Measurements from ENCODE around the gene RNF103. TPM values are rescaled to one million over a fixed set of nuclear protein-coding genes. Genes with fewer than 3 reads are reported as not detected.

RNF103 gene
- polyA plus RNA-seq, 3 donors, result 1.0 to 31.9 (median 2.2) TPM

- Mint-ChIP-seq H3K4me1 (no peaks in the 10 kb centered on the region), H3K9me3 (peaks cover 0 to 5% (median 2%) of the 10 kb centered on the region in 7 donors), H3K27ac (no peak overlapping the region), H3K36me3 (no peaks in the 10 kb centered on the region), H3K27me3 (ENCODE audit: low read depth in 3 of 3) (peaks cover 0 to 3% (median 0%) of the 10 kb centered on the region in 3 donors), H3K4me3 (no peak overlapping the region)
- no peaks in the 10 kb centered on the region for H4K20me1 ChIP-seq (ENCODE audit: insufficient read depth, low read length)
- no peaks in the 10 kb centered on the region for H3K27me3 ChIP-seq (ENCODE audit: control insufficient read depth in 2 of 2, insufficient read depth in 2 of 2, low read length in 2 of 2)
- H2AFZ ChIP-seq (ENCODE audit: insufficient read depth, low read depth, low read length, poor library complexity, severe bottlenecking), result no peak overlapping the region
- H3K36me3 ChIP-seq (replicated peaks in 1 of 2; ENCODE audit: control insufficient read depth in 1 of 2, insufficient read depth in 2 of 2, low read length in 2 of 2), result no peaks in the 10 kb centered on the region
- H3K27ac ChIP-seq (ENCODE audit: low read depth in 1 of 2, low read length in 2 of 2), result no peak overlapping the region
- intact Hi-C loops (cut with micrococcal nuclease), result no loop called here
- WGBS (ENCODE audit: insufficient coverage), result 100% methylated on average over 1 of the region's 1 CpG
- no peak overlapping the region for H3K4me3 ChIP-seq (replicated peaks in 1 of 3; ENCODE audit: low read depth in 2 of 3, low read length in 3 of 3)
- H3K4me1 ChIP-seq (ENCODE audit: control insufficient read depth in 1 of 2, insufficient read depth in 2 of 2, low read length in 2 of 2), result no peaks in the 10 kb centered on the region
- DNase-seq, result no peak
- no peaks in the 10 kb centered on the region for H3K79me2 ChIP-seq (ENCODE audit: insufficient read depth, low read length)
- no peaks in the 10 kb centered on the region for H3K9me3 ChIP-seq (replicated peaks in 1 of 2; ENCODE audit: control insufficient read depth in 1 of 2, insufficient read depth in 1 of 2, low read length in 2 of 2)
- no peak overlapping the region for H3K9ac ChIP-seq (ENCODE audit: insufficient read depth, low read length, poor library complexity, severe bottlenecking)
- TF ChIP-seq, protein P1, sequence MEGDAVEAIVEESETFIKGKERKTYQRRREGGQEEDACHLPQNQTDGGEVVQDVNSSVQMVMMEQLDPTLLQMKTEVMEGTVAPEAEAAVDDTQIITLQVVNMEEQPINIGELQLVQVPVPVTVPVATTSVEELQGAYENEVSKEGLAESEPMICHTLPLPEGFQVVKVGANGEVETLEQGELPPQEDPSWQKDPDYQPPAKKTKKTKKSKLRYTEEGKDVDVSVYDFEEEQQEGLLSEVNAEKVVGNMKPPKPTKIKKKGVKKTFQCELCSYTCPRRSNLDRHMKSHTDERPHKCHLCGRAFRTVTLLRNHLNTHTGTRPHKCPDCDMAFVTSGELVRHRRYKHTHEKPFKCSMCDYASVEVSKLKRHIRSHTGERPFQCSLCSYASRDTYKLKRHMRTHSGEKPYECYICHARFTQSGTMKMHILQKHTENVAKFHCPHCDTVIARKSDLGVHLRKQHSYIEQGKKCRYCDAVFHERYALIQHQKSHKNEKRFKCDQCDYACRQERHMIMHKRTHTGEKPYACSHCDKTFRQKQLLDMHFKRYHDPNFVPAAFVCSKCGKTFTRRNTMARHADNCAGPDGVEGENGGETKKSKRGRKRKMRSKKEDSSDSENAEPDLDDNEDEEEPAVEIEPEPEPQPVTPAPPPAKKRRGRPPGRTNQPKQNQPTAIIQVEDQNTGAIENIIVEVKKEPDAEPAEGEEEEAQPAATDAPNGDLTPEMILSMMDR (IDR thresholded peaks at IDR 0.05), result no peak
- no peak overlapping the region for H3K4me2 ChIP-seq (replicated peaks; ENCODE audit: extremely low read depth, low read length, poor library complexity, severe bottlenecking)
Measured at GRCh38 chr2:86673011-86673410, 49.3 kb upstream of the RNF103 start.

- Histone ChIP-seq H3K36me3 (replicated peaks in 1 of 2; ENCODE audit: control insufficient read depth in 1 of 2, insufficient read depth in 2 of 2, low read length in 2 of 2) (no peaks in the 10 kb centered on the region), H3K9ac (ENCODE audit: insufficient read depth, low read length, poor library complexity, severe bottlenecking) (no peak overlapping the region), H3K27ac (ENCODE audit: low read depth in 1 of 2, low read length in 2 of 2) (no peak overlapping the region), H3K27me3 (ENCODE audit: control insufficient read depth in 2 of 2, insufficient read depth in 2 of 2, low read length in 2 of 2) (no peaks in the 10 kb centered on the region), H3K79me2 (ENCODE audit: insufficient read depth, low read length) (no peaks in the 10 kb centered on the region), H4K20me1 (ENCODE audit: insufficient read depth, low read length) (no peaks in the 10 kb centered on the region), H3K4me3 (replicated peaks in 1 of 3; ENCODE audit: low read depth in 2 of 3, low read length in 3 of 3) (no peak overlapping the region), H3K4me1 (ENCODE audit: control insufficient read depth in 1 of 2, insufficient read depth in 2 of 2, low read length in 2 of 2) (no peaks in the 10 kb centered on the region), H2AFZ (ENCODE audit: insufficient read depth, low read depth, low read length, poor library complexity, severe bottlenecking) (no peak overlapping the region), H3K4me2 (replicated peaks; ENCODE audit: extremely low read depth, low read length, poor library complexity, severe bottlenecking) (no peak overlapping the region), H3K9me3 (replicated peaks in 1 of 2; ENCODE audit: control insufficient read depth in 1 of 2, insufficient read depth in 1 of 2, low read length in 2 of 2) (no peaks in the 10 kb centered on the region)
- TF ChIP-seq, protein P1 (IDR thresholded peaks at IDR 0.05), result no peak
- Mint-ChIP-seq H3K27ac (no peak overlapping the region), H3K4me1 (no peaks in the 10 kb centered on the region), H3K4me3 (no peak overlapping the region), H3K27me3 (ENCODE audit: low read depth in 3 of 3) (peaks cover 0 to 2% (median 0%) of the 10 kb centered on the region in 3 donors), H3K36me3 (no peaks in the 10 kb centered on the region), H3K9me3 (peaks cover 1 to 9% (median 4%) of the 10 kb centered on the region in 7 donors)
- intact Hi-C loops (cut with micrococcal nuclease), result no loop called here
- no peak for DNase-seq
- no CpG with 5 or more reads among the region's 3 CpGs for WGBS (ENCODE audit: insufficient coverage)
Measured at GRCh38 chr2:86672027-86672545, 48.4 kb upstream of the RNF103 start.
